Activated T-cell treated with anti-CD3 and anti-CD28 coated beads for 24 hours (primary cell): ENCODE data around the gene CYP20A1.
A peak's percentile ranks its signal among the peaks of the same experiment; 100 is the strongest.
"Not testable (repeated sequence)": the region's sequence is repeated elsewhere in the genome, so short reads cannot be mapped to it uniquely, and the experiment has no call there.

Experiments
- DNase-seq: peaks from one replicate; pipeline ENCODE4 v3.0.0-alpha.2; 2020; ENCODE audit warnings: low read depth

Gene CYP20A1

GRCh38 chr2:203238704-203239526, at the start of gene CYP20A1:
Gene CYP20A1 (plus strand): TSS chr2:203239018. CDS start chr2:203239063, 45 bp downstream.
- peak; percentile 96 for DNase-seq

DNA sequence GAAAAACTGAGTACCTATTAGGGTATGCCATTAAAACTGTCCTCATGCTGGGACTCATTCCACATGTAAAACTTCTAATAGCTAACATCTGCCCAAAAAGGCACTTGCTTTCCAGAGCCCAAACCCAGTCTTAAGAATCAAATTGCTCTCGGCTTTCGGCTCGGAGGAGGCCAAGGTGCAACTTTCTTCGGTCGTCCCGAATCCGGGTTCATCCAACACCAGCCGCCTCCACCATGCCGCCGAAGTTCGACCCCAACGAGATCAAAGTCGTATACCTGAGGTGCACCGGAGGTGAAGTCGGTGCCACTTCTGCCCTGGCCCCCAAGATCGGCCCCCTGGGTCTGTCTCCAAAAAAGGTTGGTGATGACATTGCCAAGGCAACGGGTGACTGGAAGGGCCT, 48.3 kb upstream of the CYP20A1 start:
- DNase-seq = not testable (repeated sequence)

GRCh38 chr2:203191026-203191425, 47.8 kb upstream of the CYP20A1 start:
- not testable (repeated sequence) for DNase-seq

- no peak for DNase-seq
Measured at GRCh38 chr2:203191961-203192360, 46.9 kb upstream of the CYP20A1 start.

- DNase-seq = no peak
Measured at GRCh38 chr2:203195331-203196036, 43.3 kb upstream of the CYP20A1 start.

GRCh38 chr2:203200866-203201265, 38.0 kb upstream of the CYP20A1 start:
- no peak for DNase-seq

DNA sequence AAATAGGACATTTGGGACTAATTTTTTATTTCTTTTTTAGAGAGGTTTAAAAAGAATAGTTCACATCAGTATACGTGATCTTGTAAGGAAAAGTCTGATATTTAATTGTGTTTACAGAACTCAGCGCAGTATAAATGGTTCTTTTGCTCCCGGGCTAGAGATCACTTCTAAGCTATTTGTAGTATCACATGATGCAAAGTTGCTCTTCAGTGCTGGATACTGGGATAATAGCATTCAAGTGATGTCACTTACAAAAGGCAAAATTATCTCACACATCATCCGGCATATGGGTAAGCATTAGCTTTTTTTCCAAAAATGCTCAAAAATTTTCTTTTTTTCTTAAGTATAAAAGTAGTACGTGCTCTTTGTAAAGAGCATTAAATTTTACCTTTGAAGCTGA, 37.4 kb upstream of the CYP20A1 start:
- DNase-seq = no peak

DNA sequence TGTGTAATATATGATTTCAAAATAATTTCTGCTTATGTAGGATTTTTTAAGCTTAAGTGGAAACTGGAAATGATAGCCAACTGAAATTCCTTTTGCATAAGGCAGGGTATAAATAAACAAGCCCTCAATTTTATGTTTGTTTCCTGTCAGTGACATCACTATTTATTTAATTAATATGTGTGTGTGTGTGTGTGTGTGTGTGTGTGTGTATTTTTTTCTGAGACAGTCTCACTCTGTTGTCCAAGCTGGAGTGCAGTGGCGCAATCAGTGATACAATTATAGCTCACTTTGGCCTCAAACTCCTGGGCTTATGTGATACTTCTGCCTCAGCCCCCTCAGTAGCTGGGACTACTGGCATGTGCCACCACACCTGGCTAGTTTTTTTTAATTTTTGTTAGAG, 29.3 kb upstream of the CYP20A1 start:
- DNase-seq = no peak

- DNase-seq = no peak
Measured at GRCh38 chr2:203225423-203226039, 13.3 kb upstream of the CYP20A1 start.

GRCh38 chr2:203229674-203230073, 9.1 kb upstream of the CYP20A1 start:
- not testable (repeated sequence) for DNase-seq

DNA sequence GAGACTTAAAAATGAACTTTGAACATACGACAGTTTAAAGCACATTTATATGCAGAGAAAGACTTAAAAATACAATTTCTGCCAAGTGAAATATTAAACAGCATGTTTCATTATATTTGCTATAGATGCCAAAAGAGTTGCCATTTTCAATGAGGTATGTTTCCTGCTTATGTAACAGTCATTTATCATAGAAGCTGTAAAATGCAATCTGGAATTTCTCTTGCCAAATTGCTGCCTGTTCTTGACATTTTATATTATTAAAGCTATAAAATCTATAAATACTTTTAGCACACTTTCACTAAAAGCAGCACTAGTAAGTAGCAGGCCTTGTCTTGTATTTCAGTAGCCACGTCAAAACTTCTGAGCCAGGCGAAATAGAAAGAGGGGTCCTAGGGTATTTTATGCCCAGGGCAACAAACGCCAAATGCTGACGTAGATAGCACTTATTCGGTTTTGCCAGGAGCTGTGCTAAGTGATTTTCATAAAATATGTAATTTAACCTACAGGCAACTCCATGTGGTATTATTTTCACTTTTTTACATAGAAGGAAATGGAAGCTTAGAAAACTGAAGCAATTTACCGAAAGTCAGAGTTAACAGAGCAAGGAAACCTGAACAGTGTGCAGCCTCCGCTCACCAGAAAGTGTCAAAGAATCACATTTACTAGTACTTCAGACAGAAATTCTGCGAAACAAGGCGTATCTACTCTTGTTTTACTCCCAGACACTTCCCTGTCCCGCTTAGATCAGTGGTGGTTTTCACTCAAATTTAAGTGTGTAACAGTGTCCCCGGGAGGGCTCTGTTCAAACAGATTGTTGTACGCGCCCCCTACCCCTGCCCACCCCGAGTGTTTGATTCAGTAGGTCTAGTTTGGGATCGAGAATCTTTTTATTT, 1.2 kb upstream of the CYP20A1 start:
- DNase-seq = no peak

GRCh38 chr2:203238292-203238703, 520 bp upstream of the CYP20A1 start:
- DNase-seq = no peak

DNA sequence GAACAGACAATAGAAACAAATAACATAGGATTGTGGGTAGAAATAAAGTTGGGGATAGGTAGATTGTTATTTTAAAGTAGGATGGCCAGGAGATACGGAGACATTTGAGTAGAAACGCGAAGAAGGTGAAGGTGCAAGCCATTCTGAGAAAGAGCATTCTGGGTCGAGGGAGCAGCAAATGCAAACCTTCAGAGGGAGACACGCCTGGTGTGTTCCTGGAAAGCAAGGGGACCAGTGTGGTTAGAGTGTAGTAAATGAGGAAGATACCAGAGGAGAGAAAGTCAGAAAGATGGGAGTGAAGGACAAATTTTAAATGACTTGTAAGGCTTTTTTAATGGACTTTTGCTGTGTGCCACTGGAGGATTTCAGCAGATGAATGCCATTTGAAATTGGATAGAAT, 1.7 kb downstream of the CYP20A1 start:
- DNase-seq = no peak

GRCh38 chr2:203242518-203242917, 3.7 kb downstream of the CYP20A1 start:
- no peak for DNase-seq

- no peak for DNase-seq
Measured at GRCh38 chr2:203246646-203247045, 7.8 kb downstream of the CYP20A1 start.

GRCh38 chr2:203252818-203253217, 14.0 kb downstream of the CYP20A1 start:
- DNase-seq = no peak

DNA sequence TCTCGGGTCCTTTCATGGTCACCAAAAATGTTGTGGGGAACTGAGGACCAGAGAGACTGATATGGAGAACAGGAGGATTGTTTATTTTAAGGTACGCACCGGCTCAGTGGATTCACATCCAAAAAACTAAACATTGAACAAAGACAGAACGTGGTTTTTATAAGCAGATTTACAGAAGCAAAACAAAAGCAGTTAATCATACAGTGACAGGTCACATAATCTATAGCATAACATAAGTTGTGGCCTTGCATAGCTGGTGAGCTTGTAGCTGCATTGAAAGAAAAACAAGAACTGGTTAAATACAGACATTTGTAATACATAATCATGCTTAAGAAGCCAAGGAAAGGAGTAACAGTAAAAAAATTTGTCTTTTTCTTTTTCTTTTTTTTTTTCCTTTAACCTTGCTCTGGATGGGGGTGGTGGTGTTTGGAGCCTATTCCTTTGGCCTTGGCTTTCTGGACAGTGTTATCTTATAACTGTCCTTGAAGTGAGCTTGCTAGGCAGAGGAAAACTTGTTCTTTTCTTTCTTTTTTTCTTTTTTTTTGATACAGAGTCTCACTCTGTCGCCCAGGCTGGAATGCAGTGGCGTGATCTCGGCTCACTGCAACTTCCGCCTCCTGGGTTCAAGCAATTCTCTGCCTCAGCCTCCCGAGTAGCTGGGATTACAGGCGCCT, 14.7 kb downstream of the CYP20A1 start:
- not testable (repeated sequence) for DNase-seq

DNA sequence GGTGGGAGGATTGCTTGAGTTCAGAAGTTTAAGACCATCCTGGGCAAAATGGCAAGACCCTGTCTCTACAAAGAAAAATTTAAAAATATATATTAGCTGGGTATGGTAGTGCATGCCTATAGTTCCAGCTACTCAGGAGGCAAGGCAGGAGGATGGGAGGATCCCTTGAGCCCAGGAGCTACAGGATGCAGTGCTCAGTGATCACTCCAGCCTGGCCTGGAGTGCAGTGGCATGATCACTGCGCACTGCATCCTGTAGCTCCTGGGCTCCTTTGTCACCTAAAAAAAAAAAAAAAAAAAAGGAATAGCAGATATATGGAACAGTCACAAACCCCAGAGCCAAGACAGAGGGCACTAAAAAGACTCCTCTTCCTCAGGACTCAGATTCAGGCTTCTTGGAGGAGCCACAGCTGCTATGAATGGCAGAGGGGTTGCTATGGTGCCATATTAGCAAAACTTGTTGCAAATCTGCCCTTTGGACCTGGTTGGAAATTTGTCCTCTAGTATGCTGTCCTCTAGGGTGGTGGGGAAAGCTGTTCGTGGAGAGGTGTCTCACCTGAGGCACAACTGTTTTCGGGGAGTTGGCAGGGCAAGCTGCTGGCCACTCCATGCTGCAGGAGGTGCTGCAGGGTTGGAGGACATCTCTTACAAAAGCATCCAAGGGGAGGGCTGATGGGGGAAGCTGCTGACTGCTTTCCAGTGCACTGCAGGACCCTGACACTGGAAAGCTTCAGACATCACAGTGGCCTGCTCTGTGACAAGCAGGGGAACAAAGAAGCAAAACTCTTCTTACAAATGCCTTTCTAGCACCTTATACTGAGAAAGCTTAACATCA, 22.7 kb downstream of the CYP20A1 start:
- no peak for DNase-seq

DNA sequence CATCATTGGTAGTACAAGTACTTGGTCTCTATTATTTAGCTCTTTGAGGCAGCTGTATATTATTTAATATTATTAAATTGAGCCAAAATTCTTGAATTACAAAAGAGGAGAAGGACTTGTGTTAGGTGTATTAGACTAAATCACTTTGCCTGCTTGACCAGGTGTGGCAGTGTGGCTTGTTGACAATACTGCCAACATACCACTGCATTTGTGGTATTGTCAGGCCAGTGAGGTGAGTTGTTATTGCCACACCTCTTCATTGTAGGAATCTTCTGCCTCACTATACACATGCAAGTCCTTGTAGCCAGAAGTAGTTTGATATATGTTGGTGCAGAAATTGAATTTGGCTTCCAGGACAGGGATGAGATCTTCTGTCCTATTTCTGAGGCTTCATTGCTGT, 40.5 kb downstream of the CYP20A1 start:
- DNase-seq = no peak

GRCh38 chr2:203280428-203281064, 41.7 kb downstream of the CYP20A1 start:
- DNase-seq = no peak
